Gastroesophageal sphincter (tissue), 3 donors: Measurements from ENCODE around the gene GPATCH3.

Experiments used
- CTCF ChIP-seq, 4 experiments: fragments of 200-600 bp in 2 of 4; fragments of 450-650 bp in 2 of 4; sonication (generic) in 1 of 4; IDR thresholded peaks; one replicate each; pipeline ENCODE4 v1.5.1; 2017 to 2019; ENCODE audit warnings: antibody characterized with exemption in 4 of 4, mild to moderate bottlenecking in 2 of 4, moderate library complexity in 2 of 4
- EP300 ChIP-seq: sonication (generic); formaldehyde crosslinking; IDR thresholded peaks from one replicate; pipeline ENCODE4 v1.6.1; 2017; ENCODE audit warnings: antibody characterized with exemption, mild to moderate bottlenecking
- POLR2A ChIP-seq, 2 donors: fragments of 450-650 bp; IDR thresholded peaks; one replicate each; pipeline ENCODE4 v1.6.1; 2017; ENCODE audit warnings: antibody characterized with exemption in 2 of 2, mild to moderate bottlenecking in 2 of 2, moderate library complexity in 1 of 2

GRCh38 chr1:26913389-26913753 is 13.1 kb upstream of the GPATCH3 start:
- no peak for TF ChIP-seq POLR2A (IDR thresholded peaks at IDR 0.05)
- no peak for TF ChIP-seq CTCF (IDR thresholded peaks at IDR 0.05)
- TF ChIP-seq EP300: no peak
